ENCODE measurements around the gene AP1B1.
"Not testable (repeated sequence)": the region's sequence is repeated elsewhere in the genome, so short reads cannot be mapped to it uniquely, and the experiment has no call there.

The AP1B1 gene

DNA sequence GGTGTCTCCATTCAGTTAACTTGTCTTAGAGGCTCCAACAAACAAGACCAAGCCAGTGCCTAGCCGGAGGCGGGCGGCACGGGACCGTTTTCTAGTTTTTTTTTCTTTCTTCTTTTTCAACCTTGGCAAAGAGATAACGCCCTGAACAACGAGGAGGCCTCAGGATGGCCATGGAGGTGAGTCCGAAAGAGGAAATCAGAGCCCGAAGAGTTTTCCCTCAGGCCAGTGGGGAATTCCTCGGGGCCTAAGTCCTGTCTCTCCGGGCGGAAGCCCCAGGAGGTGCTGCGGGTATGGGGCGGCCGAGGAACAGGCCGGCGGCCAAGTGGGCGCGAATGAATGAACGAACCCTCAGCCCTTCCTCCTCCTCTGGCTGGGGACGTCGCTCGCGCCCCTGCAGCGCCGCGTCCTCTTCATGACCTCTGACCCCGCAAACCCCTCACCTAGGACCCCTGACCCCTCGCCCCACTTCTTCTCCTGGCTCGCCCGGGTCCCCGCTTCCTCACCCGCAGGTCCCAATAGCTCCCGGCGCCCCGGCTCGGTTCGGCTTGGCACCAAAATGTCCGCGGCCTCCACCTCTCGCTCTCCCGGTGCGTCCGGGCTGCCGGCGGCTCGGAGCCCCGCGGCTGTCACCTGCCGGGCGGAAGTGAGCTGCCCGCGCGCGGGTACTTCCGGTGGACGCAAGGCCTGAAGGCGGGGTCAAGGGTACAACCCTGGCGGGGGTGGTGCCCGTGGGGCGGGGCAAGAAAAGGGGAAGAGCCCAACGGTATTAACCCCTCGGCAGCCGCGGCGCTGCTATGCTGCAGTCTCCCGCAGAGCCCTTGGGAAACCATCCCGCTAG, at the start of gene AP1B1:
Gene AP1B1, minus strand, starts transcription at position 650 of the 838 bp plus-strand sequence. CDS start 21,327 bp downstream, outside the sequence.
- peak; percentile 97 for DNase-seq (ENCODE audit: low spot score)

DNA sequence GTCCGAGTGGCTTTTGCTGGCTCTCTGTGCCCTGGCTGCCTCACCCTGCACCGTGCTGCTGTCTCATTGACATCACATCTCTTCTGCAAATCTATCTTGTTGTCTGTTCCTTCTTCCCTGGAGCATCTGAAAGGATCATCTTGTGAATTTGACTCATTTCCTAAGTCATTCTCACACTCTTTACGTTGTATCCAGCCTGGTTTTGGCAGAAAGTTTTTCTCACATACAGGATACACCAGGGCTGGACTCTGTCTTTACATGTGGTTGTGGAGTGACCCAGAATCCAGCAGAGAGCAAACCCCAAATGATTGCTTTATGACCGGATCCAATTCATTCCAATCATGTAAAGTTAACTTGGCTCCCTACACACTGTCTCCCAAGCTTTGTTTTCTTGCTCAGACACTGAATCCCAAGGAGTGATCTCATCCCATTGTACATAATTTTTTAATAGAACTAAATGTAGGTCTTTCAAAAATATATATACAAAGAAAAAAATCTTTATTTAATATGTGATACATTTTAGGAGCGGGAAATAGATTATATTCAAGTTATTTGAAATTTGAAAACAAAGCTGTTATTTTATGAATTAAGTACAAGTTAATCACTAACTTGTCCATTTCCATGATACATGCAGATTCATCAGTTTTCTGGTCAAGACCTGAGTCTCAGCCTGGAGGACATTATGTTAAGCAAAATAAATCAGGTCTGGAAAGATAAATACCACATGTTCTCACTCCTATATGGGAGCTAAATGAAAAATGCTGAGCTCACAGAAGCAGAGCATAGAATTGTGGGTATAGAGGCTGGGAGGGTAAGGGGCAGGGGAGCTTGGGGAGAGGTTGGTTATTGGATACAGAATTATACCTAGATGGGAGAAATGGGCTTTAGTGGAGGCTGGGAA, 47.1 kb upstream of the AP1B1 start:
- no peak for DNase-seq (ENCODE audit: low spot score)

DNA sequence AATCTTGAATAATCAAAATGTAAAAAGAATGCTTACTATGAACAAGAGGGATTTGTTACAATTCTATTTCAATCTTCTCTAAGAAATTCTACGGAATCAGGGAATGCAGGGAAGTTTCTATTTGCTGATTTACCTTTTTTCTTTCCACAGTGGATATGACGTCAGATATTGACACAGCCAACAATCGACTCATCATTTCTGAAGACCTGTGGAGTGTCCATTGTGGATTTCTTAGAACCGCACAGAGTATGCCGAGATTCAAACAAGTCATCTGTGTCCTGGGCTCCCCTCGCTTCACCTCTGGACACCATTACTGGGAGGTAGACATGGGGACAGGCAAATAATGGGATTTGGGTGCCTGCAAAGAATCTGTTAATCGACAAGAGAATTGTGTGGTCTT, 45.9 kb upstream of the AP1B1 start:
- no peak for DNase-seq (ENCODE audit: low spot score)

DNA sequence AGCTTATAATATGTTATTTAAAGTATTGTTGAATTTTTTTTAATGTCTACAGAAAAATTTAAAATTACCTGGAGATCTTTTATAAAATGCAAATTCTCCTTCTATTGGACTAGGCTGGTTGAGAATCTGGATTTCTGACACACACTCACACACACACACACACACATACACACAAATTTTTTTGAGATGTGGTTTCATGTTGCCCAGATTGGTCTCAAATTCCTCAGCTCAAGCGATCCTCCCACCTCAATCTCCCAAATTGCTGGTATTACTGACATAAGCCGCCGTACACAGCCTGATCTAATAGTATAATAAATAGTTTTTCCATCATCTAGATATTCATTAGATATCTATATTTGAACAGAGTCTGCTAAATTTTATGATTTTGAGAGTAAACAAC, 45.5 kb upstream of the AP1B1 start:
- DNase-seq (ENCODE audit: low spot score): no peak

DNA sequence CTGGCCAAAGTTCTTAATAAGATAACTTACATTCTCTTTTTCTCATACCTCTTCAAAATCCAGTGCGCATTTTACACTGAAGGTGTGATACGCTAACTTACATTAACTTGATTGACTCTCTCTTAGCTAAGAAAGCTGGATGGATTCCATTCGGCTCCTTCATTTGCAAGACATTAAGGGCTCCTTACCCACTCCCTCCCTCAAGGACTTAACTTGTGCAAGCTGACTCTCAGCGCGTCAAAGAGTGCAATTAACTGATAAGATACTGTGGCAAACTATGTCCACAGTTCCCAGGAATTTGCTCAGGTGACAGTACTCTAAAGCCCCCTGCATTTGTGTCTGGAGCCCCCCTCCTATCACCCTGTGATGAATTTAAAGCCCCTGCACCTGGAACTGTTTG, 43.6 kb upstream of the AP1B1 start:
- no peak for DNase-seq (ENCODE audit: low spot score)

DNA sequence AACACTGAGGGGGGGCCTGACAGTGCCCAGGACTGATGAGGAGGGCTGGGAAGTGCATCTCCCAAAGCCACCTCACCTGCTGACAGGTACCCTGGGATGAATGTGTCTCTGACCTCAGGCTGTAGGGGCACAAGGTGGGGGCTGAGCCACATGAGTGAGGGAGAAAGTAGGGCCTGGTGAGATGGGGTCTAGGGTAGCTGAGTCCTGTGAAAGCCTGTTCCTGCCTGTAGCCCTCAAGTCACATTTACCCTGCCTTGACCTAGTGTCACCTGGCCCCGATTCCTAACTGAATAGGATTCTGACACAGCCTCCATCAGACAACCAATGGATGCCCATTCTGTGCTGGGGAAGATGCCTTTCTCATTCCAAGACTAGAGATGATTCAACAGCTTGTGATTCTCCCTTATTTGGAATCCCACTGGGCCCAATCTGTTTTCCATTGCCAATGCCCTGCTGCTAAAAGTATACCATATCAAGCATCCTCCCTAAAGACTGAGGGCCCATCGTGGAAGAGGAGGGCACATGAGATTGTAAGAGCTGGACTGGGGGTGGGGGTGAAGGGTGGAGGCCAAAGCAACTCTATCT, 38.9 kb upstream of the AP1B1 start:
- no peak for DNase-seq (ENCODE audit: low spot score)

DNA sequence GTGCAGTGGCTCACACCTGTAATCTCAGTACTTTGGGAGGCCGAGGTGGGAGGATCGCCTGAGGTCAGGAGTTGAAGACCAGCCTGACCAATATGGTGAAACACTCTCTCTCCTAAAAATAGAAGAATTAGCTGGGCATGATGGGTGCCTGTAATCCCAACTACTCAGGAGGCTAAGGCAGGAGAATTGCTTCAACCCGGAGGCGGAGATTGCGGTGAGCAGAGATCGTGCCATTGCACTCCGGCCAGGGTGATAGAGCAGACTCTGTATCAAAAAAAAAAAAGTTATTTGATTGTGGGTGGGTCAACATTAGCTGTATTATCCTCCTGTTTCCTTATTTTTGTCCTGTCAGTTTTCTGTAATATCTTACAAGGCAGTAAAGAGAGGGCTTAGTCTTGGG, 38.1 kb upstream of the AP1B1 start:
- DNase-seq (ENCODE audit: low spot score): no peak

DNA sequence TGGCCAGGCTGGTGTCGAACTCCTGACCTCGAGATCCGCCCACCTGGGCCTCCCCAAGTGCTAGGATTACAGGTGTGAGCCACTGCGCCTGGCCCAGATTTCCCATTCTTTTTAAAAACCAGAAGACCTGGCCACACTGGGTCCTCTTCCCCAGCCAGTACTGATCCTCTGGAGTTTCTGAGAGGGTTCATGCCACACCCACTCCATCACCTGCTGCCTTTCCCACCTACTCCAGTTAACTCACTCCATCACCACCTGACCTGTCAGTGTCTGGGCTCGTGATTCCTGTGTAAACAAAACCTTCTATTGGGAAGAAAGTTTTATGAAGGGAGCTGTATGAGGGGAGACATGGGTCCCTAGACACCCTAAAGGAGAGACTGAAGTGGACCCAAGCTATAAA, 30.3 kb upstream of the AP1B1 start:
- not testable (repeated sequence) for DNase-seq (ENCODE audit: low spot score)

DNA sequence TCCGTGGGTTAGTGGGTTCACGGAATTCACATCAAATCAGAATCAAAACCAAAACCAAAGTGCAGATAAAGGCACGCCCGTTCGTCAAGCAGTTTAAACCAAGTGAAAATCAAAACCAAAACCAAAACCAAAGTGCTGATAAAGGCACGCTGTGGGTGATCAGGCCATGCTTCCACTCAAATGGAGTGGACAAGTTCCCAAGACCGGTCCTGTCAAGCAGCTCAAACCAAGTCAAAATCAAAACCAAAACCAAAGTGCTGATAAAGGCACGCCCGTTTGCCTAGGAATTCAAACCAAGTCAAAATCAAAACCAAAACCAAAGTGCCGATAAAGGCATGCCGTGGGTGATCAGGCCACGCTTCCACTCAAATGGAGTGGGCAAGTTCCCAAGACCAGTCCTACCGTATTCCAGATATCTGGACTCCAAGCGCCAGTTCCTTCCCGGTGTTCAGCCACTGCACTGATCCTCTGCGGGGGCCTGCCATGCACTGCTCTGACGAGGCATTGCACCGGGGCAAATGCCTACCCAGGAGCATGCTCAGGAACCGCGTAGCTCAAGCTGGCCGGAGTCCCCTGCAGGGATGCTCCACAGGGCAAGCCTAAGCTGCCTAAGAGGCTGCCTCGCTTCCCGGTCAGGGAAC, 26.7 kb upstream of the AP1B1 start:
- peak; percentile 85 for DNase-seq (ENCODE audit: low spot score)

DNA sequence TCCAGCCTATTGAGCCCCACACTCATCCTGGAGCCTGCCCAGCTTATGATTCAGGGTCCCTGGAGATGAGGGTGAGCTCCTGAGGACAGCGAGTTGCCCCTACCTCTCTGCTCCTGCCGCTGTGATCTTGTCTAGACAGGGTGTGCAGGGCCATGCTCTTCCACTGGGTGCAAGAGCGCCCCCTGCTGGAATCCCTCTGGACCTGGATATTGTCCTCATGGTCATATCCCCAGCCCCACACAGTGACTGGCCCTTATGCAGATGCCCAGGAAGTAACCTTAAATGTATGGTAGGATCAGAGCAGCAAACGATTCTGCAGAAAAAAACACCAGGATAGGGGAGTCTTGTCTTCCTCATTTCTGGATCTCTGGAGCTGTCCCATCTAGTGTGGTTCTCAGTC, 24.4 kb upstream of the AP1B1 start:
- DNase-seq (ENCODE audit: low spot score): peak; percentile 19

DNA sequence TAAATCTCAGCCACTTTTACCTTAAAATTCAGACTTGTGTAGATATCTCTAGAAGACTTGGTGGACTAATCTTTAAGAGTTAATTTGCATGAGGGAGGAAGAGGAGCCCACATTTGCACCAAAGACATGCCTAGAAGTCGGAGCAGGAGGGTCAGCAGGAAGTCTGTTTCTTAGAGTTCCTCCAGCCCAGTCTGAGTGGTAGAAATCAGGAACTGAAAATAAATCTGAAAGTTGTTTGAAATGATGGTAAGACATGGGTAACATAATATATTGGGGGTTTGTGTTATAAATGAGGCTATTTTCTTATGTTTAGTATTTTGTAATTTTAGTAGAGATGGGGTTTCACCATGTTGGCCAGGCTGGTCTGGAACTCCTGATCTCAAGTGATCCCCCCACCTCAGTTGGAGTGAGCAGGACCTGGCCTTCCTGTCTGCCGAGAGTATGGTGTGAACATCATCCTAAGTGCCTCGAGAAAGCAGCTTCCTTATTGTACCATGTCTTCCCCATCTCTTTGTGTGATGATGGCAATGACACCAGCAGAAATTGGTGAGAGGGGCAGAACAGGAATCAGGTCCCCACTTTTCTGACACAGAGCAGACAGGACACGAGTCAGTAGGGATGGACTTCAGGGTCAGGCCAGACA, 23.3 kb upstream of the AP1B1 start:
- not testable (repeated sequence) for DNase-seq (ENCODE audit: low spot score)

DNA sequence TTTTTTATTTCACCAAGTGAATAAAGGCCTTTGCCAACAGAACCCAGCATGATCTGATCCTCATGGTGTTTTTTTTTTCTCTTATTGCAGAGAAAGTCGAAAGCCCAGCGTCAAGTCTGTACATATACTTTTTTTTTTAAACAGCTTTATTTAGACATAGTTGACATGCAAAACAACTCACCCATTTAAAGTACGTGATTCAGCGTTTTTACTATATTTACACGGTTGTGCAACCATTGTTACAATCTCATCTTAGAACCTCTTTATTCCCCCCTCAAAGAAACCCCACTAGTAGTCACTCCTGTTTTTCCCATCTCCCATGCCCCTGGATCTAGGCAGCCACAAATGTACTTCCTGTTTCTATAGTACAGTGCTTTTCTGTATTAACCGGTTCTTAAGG, 20.6 kb upstream of the AP1B1 start:
- no peak for DNase-seq (ENCODE audit: low spot score)

DNA sequence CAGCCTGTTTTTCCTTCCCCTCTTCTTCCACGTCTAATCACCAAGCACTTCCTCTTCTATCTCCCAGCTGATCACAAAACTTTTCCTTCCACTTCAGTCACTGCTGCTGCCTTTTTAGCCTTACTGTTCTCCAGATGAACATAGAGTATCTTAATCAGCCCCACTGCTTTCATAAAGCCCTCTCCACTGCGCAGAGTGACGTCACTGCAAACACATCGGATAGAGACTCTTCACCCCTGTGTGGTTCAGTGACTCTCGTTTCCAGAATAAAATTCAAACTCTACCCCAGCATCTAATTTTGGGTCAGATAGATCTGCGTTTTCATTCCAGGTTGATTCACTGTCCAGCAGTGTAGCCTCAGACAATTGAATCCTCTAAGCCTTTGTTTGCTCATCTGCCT, 13.2 kb upstream of the AP1B1 start:
- not testable (repeated sequence) for DNase-seq (ENCODE audit: low spot score)

DNA sequence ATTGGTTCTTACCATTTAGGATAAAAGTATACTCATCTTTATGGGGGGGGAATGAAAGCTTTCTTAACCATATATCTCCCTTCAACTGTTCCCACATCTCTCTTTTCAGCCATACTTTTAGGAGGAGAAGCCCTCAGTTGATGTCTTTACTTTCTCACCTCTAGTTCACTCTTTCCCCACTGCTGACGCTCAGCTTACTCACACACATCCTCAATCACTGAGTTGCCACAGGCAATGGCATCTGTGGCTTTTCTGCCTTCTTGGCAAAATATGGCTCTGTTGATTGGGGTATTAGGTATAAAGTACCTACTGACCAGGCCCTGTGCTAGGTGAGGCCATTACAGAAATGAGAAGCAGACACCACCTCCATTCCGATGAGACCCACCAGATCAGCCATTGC, 12.2 kb upstream of the AP1B1 start:
- no peak for DNase-seq (ENCODE audit: low spot score)

DNA sequence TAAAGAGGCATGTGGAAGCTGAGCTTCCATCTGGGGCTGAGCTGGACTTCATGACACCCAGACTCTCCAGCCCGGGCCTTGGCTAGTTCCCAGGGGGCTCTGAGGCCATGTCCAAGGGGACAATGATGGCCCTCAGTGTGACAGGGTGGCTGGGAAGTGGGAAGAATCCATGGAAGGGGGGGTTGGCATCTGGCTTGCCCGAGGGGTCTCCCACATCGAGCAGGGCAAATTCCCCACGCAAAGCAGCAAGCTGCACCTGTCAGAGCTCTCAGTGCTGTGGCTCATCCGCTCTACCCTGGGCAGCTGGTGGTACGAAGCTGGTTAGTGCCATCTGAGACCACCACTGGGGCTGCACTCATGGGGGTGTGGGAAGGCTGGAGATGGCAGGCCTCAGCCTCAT, 9.4 kb upstream of the AP1B1 start:
- no peak for DNase-seq (ENCODE audit: low spot score)

DNA sequence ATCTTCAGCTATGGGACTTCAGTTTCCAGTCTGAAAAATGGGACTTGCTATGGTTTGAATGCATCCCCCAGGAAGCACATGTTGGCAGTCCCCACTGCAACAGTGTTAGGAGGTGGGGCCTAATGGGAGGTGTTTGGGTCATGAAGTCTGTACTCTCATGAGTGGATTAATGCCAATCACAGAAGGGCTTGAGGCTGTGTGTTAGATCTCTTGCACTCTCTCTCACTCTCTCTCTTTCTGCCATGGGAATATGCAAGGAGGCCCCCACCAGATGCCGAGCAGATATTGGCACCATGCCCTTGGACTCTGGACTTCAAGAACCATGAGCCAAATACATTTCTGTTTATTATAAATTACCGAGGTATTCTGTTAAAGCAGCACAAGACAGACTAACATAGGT, 7.8 kb upstream of the AP1B1 start:
- DNase-seq (ENCODE audit: low spot score): no peak

DNA sequence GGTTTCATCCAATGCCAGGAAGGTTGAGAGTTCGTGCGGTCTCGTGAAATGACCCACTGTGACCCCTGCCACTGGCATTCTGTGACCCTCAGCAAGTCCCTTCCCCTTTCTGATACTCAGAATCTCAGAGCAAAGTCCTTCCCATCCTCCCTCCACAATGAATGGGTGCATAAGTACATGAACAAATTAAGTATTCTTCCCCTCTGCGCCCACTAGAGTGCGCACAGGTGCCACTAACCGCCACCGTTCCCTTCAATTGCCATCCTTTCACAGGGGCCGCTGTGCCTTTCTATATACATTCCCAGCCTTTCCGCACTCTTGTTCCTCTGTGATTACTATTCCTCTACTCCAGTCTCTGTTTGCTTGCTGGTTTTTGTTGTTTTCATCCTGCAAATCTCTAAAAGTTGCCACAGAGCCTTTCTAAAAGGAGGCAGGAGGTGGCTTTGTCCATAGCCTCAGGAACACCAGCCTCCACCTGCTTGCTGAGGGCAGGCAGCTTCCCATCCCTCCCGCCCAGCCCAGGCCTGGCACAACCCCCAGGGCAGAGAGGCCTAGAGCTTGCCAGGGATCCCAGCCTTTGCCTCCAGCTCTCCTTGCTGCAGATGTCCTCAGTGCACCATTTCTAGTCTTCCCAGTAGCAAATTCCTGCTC, 6.7 kb upstream of the AP1B1 start:
- DNase-seq (ENCODE audit: low spot score): peak; percentile 62

DNA sequence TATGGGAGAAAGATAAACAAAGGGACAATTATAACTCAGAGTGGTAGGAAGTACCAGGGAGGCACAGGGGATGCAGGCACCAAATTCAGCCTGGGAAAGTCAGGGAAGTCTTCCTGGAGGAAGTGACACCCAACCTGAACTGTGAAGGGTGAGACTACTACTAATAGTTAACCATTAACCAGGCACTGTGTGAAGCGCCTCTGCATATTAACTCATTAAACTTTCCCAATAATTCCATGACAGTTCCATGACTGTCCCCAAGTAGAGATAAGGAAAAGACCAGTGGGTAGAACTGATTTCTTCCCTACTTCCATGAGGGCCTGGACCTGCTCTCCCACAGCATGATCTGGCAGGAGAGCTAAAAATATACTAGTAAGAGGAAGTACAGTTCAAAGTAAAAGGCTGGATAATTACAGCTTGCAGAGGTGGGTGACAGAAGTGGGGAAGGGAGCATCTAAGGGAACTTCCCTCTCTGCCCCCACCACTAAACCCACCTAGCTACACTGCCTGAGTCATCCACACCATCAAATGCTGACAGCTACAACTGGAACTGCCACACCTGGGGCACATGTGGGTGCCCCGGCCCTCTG, 4.7 kb upstream of the AP1B1 start:
- no peak for DNase-seq (ENCODE audit: low spot score)

DNA sequence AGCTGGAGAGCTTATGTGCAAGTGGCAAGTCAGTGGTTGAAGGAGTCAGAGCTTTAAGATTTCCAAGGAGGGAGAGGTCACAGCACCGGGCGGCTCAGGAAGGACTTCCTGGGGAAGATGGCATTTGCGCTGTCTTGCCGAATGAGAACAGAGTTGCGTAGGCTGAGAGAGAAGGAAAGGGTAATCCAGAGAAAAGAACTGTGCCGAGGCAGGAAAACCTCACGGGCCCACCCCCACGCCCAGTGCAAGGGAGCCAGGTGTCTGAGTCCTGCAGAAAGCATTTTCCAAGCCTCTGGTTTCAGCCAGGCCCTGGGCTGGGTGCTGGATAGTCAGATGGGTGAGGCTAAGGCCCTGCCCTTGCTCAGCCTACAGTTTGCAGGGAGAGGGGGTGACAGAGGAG, 3.2 kb upstream of the AP1B1 start:
- no peak for DNase-seq (ENCODE audit: low spot score)

DNA sequence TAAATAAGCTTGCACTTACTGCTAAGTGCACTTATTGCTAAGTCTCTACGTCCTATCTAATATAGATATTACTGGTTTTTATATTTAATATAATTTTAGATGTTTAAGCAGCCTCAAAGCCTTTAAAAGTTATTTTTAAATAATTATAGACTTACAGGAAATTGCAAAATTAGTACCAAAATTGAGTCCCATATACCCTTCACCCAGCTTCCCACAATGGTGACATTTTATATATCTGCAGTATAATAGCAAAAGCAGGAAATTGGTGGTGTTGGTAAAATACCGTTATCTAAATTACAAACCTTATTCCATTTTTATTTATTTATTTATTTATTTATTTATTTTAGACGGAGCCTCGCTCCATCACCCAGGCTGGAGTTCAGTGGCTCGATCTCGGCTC, 1.9 kb upstream of the AP1B1 start:
- no peak for DNase-seq (ENCODE audit: low spot score)

DNA sequence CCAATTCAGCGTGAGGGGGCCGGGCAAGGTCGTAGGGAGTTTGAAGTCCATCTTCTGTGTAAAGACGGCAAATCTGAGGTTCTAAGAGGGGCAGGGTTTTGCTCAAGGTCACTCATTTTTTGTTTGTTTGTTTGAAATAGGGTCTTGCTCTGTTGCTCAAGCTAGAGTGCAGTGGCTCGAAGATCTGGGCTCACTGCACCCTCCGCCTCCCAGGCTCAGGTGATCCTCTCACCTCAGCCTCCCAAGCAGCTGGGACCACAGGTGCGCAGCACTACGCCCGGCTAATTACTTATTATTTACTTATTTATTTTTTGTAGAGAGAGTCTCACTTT, 355 bp upstream of the AP1B1 start:
- no peak for DNase-seq (ENCODE audit: low spot score)
